Nephron progenitor cell (in vitro differentiated cells): Measurements from ENCODE around the gene SLC25A11.

Experiments
- DNase-seq: peaks from one replicate; pipeline ENCODE4 v3.0.0; 2021
- H3K27ac Mint-ChIP-seq: 2 replicates; pipeline ENCODE4 v1.8.0; 2021; ENCODE audit warnings: mild to moderate bottlenecking, moderate library complexity, mixed read lengths
- H3K27me3 Mint-ChIP-seq: 2 replicates; pipeline ENCODE4 v1.8.0; 2021; ENCODE audit warnings: mild to moderate bottlenecking, low read depth, mixed read lengths; ENCODE audit not compliant: poor library complexity
- H3K36me3 Mint-ChIP-seq: 2 replicates; pipeline ENCODE4 v1.8.0; 2021; ENCODE audit warnings: low read depth, mixed read lengths
- H3K4me1 Mint-ChIP-seq: 2 replicates; pipeline ENCODE4 v1.8.0; 2021; ENCODE audit warnings: mixed read lengths
- H3K4me3 Mint-ChIP-seq: 2 replicates; pipeline ENCODE4 v1.8.0; 2021; ENCODE audit warnings: mild to moderate bottlenecking, moderate library complexity, mixed read lengths
- H3K9me3 Mint-ChIP-seq: 2 replicates; pipeline ENCODE4 v1.8.0; 2021; ENCODE audit warnings: mild to moderate bottlenecking, moderate library complexity, mixed read lengths
- CTCF ChIP-seq: fragments of 200-600 bp; sonication (generic); IDR thresholded peaks from 2 replicates; pipeline ENCODE4 v1.5.0; 2021; ENCODE audit warnings: antibody characterized with exemption

Gene SLC25A11

GRCh38 chr17:4939796-4940554 lies at the start of gene SLC25A11, which contains the start of gene RNF167:
Gene SLC25A11 (minus strand): TSS chr17:4940046. CDS start chr17:4939910, 136 bp downstream.
Gene RNF167 (plus strand): TSS chr17:4940268. CDS start chr17:4940910, 642 bp downstream.
- peak within 1 kb of the TSS; percentile 99 for H3K27ac Mint-ChIP-seq
- DNase-seq = peak; percentile 91
- H3K36me3 Mint-ChIP-seq = peaks cover 31% of the 10 kb centered on the region
- H3K4me3 Mint-ChIP-seq = peak within 1 kb of the TSS; percentile 92
- peaks cover 5% of the 10 kb centered on the region for H3K27me3 Mint-ChIP-seq
- peaks cover 31% of the 10 kb centered on the region for H3K4me1 Mint-ChIP-seq
- no peaks in the 10 kb centered on the region for H3K9me3 Mint-ChIP-seq
- TF ChIP-seq CTCF = no peak

GRCh38 chr17:4987767-4988567 lies 48.1 kb upstream of the SLC25A11 start:
- no peak for DNase-seq
- H3K36me3 Mint-ChIP-seq = peaks cover 6% of the 10 kb centered on the region
- H3K27me3 Mint-ChIP-seq = peaks cover 12% of the 10 kb centered on the region
- TF ChIP-seq CTCF = no peak
- H3K4me3 Mint-ChIP-seq = peak overlapping the region; percentile 82
- no peak overlapping the region for H3K27ac Mint-ChIP-seq
- peaks cover 38% of the 10 kb centered on the region for H3K4me1 Mint-ChIP-seq
- H3K9me3 Mint-ChIP-seq = no peaks in the 10 kb centered on the region

- peak within 1 kb of the TSS; percentile 82 for H3K4me3 Mint-ChIP-seq
Observed at GRCh38 chr17:4986951-4987766, 47.3 kb upstream of the SLC25A11 start, which contains the start of gene CAMTA2. Gene CAMTA2 (minus strand): TSS chr17:4987675. CDS start chr17:4986222, 1,453 bp downstream.

GRCh38 chr17:4986403-4986802 lies 46.6 kb upstream of the SLC25A11 start:
- H3K4me3 Mint-ChIP-seq = peak overlapping the region; percentile 82

More at GRCh38 chr17:4986951-4987766, 47.3 kb upstream of the SLC25A11 start, which contains the start of gene CAMTA2:
- TF ChIP-seq CTCF = peak; percentile 64
- H3K27me3 Mint-ChIP-seq = peaks cover 10% of the 10 kb centered on the region
- H3K9me3 Mint-ChIP-seq = no peaks in the 10 kb centered on the region
- DNase-seq = peak; percentile 90
- peaks cover 38% of the 10 kb centered on the region for H3K4me1 Mint-ChIP-seq
- no peak within 1 kb of the TSS for H3K27ac Mint-ChIP-seq
- H3K36me3 Mint-ChIP-seq = peaks cover 9% of the 10 kb centered on the region

More at GRCh38 chr17:4986403-4986802, 46.6 kb upstream of the SLC25A11 start:
- no peak for TF ChIP-seq CTCF
- no peak for DNase-seq
- no peaks in the 10 kb centered on the region for H3K9me3 Mint-ChIP-seq
- peaks cover 34% of the 10 kb centered on the region for H3K4me1 Mint-ChIP-seq
- H3K36me3 Mint-ChIP-seq = peaks cover 10% of the 10 kb centered on the region
- peaks cover 9% of the 10 kb centered on the region for H3K27me3 Mint-ChIP-seq
- H3K27ac Mint-ChIP-seq = no peak overlapping the region
